HEK293 (cell line): ENCODE data around the gene PRCC.
A peak's percentile ranks its signal among the peaks of the same experiment; 100 is the strongest.

Source experiments
- CTCF ChIA-PET: fragments of 350-600 bp; formaldehyde crosslinking; extraction: SDS; loops from one replicate; lab custom pipeline; 2021; ENCODE audit warnings: antibody characterized with exemption; lab: Yijun Ruan, JAX
- POLR2A ChIA-PET: fragments of 300-600 bp; formaldehyde crosslinking; extraction: SDS; loops from one replicate; lab custom pipeline; 2020; ENCODE audit warnings: antibody characterized with exemption, inconsistent platforms; lab: Yijun Ruan, JAX
- H3K27ac ChIP-seq: fragments of 200-500 bp; sonication (Bioruptor generic); 2 replicates; pipeline ENCODE4 v1.5.1; 2014; ENCODE audit warnings: low read depth, low read length, control low read depth, inconsistent platforms; ENCODE audit errors: extremely low read depth
- H3K36me3 ChIP-seq, 2 experiments: fragments of 200-500 bp in 1 of 2; sonication (Bioruptor generic) in 1 of 2; 1 replicate in 1 of 2; 2 replicates in 1 of 2; pipeline ENCODE4 v1.5.1; 2014 to 2017; ENCODE audit warnings: inconsistent platforms in 2 of 2, low read length in 2 of 2; ENCODE audit not compliant: control insufficient read depth in 2 of 2, insufficient read depth in 1 of 2
- H3K4me1 ChIP-seq: fragments of 200-500 bp; sonication (Bioruptor generic); 2 replicates; pipeline ENCODE4 v1.5.1; 2014; ENCODE audit warnings: mild to moderate bottlenecking, low read length, inconsistent platforms; ENCODE audit not compliant: control insufficient read depth, insufficient read depth
- H3K4me3 ChIP-seq: 2 replicates; pipeline ENCODE4 v1.5.1; 2011; ENCODE audit warnings: low read depth, mild to moderate bottlenecking, control low read depth, low read length, moderate library complexity
- H3K9me3 ChIP-seq: fragments of 200-500 bp; sonication (Bioruptor generic); 2 replicates; pipeline ENCODE4 v1.5.1; 2014; ENCODE audit warnings: low read depth, low read length, inconsistent platforms; ENCODE audit not compliant: control insufficient read depth, insufficient read depth
- PATZ1 ChIP-seq: fragments of 450-650 bp; formaldehyde crosslinking; IDR thresholded peaks from 2 replicates; pipeline ENCODE4 v1.5.1; 2016; ENCODE audit warnings: missing biosample characterization, missing genetic modification characterization
- WT1 ChIP-seq: fragments of 450-650 bp; formaldehyde crosslinking; IDR thresholded peaks from 2 replicates; pipeline ENCODE4 v1.5.1; 2016; ENCODE audit warnings: missing biosample characterization, missing genetic modification characterization
- ZBTB10 ChIP-seq: fragments of 450-650 bp; formaldehyde crosslinking; IDR thresholded peaks from 2 replicates; pipeline ENCODE4 v1.5.1; 2016; ENCODE audit warnings: missing biosample characterization, missing genetic modification characterization
- ZBTB17 ChIP-seq: fragments of 450-650 bp; formaldehyde crosslinking; IDR thresholded peaks from 2 replicates; pipeline ENCODE4 v1.5.1; 2016; ENCODE audit warnings: missing biosample characterization, missing genetic modification characterization
- ZNF148 ChIP-seq: fragments of 450-650 bp; formaldehyde crosslinking; IDR thresholded peaks from 2 replicates; pipeline ENCODE4 v1.5.0; 2017; ENCODE audit warnings: missing biosample characterization, missing genetic modification characterization, borderline replicate concordance
- ZNF24 ChIP-seq: fragments of 450-650 bp; formaldehyde crosslinking; IDR thresholded peaks from 2 replicates; pipeline ENCODE4 v1.5.1; 2016; ENCODE audit warnings: missing biosample characterization, missing genetic modification characterization
- ZNF341 ChIP-seq: fragments of 450-650 bp; formaldehyde crosslinking; IDR thresholded peaks from 2 replicates; pipeline ENCODE4; 2016; ENCODE audit warnings: low read depth, missing biosample characterization, missing genetic modification characterization
- ZNF398 ChIP-seq: fragments of 450-650 bp; formaldehyde crosslinking; IDR thresholded peaks from 2 replicates; pipeline ENCODE4 v1.5.1; 2017; ENCODE audit warnings: missing biosample characterization, missing genetic modification characterization
- ZNF529 ChIP-seq: fragments of 450-650 bp; formaldehyde crosslinking; IDR thresholded peaks from 2 replicates; pipeline ENCODE4 v1.5.1; 2017; ENCODE audit warnings: missing genetic modification characterization, missing biosample characterization; ENCODE audit not compliant: insufficient replicate concordance
- ZNF558 ChIP-seq: fragments of 450-650 bp; formaldehyde crosslinking; IDR thresholded peaks from 2 replicates; pipeline ENCODE4 v1.5.1; 2016; ENCODE audit warnings: missing biosample characterization, missing genetic modification characterization
- ZNF600 ChIP-seq: fragments of 450-650 bp; formaldehyde crosslinking; IDR thresholded peaks from 2 replicates; pipeline ENCODE4 v1.5.1; 2016; ENCODE audit warnings: missing biosample characterization, missing genetic modification characterization
- ZNF791 ChIP-seq: fragments of 450-650 bp; formaldehyde crosslinking; IDR thresholded peaks from 2 replicates; pipeline ENCODE4 v1.5.1; 2016; ENCODE audit warnings: missing biosample characterization, missing genetic modification characterization
- TF ChIP-seq, protein P1 (sequence below): fragments of 450-650 bp; formaldehyde crosslinking; conservative IDR thresholded peaks from 2 replicates; pipeline ENCODE4 v1.5.1; 2016; ENCODE audit warnings: low read depth, missing biosample characterization, missing genetic modification characterization
- TF ChIP-seq, protein P2 (sequence below): fragments of 450-650 bp; formaldehyde crosslinking; IDR thresholded peaks from 2 replicates; pipeline ENCODE4 v1.5.1; 2017; ENCODE audit warnings: missing biosample characterization, mild to moderate bottlenecking, missing genetic modification characterization, moderate library complexity

Gene PRCC

DNA sequence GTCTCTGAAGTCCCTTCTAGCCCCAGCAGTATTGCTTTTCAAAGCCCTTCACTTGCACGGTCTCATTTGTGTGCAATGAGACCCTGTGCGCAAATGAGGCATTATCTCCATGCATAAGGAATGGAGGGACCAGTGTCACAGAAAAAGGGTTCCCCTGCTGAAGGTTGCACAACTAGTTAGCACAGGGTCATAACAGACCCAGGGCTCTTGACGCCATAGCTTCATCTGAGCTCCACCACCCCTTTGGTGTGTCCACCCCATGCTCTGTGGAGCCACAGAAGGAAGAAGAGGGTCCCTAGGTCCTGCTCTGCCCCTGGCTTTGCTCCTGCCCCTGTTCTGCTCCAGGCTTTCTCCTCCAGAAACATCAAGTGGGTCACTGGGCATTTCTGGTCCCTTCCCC, 36.7 kb downstream of the PRCC start:
- POLR2A ChIA-PET: no interaction called here
- Histone ChIP-seq H3K27ac (no peak overlapping the region), H3K36me3 (peaks cover 0 to 41% of the 10 kb centered on the region in 2 experiments; a peak in 2 of 3 replicates), H3K4me3 (no peak overlapping the region), H3K4me1 (no peaks in the 10 kb centered on the region), H3K9me3 (no peaks in the 10 kb centered on the region)
- CTCF ChIA-PET: interaction anchor here (1.0 to 1.8 kb wide), 3 partner anchors 10 to 85 kb away, joined by 4 to 6 read pairs (median 4); no protein-coding TSS in a partner anchor
- TF ChIP-seq, protein P1, sequence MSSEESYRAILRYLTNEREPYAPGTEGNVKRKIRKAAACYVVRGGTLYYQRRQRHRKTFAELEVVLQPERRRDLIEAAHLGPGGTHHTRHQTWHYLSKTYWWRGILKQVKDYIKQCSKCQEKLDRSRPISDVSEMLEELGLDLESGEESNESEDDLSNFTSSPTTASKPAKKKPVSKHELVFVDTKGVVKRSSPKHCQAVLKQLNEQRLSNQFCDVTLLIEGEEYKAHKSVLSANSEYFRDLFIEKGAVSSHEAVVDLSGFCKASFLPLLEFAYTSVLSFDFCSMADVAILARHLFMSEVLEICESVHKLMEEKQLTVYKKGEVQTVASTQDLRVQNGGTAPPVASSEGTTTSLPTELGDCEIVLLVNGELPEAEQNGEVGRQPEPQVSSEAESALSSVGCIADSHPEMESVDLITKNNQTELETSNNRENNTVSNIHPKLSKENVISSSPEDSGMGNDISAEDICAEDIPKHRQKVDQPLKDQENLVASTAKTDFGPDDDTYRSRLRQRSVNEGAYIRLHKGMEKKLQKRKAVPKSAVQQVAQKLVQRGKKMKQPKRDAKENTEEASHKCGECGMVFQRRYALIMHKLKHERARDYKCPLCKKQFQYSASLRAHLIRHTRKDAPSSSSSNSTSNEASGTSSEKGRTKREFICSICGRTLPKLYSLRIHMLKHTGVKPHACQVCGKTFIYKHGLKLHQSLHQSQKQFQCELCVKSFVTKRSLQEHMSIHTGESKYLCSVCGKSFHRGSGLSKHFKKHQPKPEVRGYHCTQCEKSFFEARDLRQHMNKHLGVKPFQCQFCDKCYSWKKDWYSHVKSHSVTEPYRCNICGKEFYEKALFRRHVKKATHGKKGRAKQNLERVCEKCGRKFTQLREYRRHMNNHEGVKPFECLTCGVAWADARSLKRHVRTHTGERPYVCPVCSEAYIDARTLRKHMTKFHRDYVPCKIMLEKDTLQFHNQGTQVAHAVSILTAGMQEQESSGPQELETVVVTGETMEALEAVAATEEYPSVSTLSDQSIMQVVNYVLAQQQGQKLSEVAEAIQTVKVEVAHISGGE (tag by site-specific recombination): peak; percentile 87
- 0 out of 2 replicates have a peak, but pooled peaks have one; percentile 9 for TF ChIP-seq ZNF600 (tag by site-specific recombination)
- TF ChIP-seq, protein P2, sequence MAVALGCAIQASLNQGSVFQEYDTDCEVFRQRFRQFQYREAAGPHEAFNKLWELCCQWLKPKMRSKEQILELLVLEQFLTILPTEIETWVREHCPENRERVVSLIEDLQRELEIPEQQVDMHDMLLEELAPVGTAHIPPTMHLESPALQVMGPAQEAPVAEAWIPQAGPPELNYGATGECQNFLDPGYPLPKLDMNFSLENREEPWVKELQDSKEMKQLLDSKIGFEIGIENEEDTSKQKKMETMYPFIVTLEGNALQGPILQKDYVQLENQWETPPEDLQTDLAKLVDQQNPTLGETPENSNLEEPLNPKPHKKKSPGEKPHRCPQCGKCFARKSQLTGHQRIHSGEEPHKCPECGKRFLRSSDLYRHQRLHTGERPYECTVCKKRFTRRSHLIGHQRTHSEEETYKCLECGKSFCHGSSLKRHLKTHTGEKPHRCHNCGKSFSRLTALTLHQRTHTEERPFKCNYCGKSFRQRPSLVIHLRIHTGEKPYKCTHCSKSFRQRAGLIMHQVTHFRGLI (tag by site-specific recombination): no peak

DNA sequence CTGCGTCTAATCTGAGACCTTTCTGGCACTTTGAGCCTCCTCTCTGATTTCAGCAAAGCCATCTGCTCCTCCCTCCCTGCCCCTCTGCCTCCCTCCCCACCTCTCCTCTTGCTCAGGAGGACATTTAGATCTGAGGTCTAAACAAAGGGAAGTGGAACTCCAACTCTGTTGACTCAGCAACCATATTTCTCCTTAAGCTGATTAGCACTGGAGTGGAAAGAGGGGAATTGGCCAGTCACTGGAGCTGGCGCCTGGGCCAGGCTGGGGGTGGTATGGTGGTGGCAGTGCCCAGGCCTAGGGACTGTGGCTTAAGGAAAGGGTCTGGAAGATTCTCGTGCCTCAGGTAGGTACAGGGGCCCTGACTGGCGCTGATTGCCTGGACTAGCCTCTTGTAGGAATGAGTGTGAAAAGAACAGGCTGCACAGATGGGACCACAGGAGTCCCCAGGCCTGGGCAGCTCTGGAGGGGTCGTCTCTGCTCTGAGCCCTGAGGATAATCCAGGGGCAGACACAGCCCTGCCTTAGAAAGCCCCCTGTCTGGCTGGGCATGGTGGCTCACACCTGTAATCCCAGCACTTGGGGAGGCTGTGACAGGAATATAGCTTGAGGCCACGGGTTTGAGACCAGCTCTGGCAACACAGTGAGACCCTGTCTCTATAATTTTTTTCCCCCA, 37.4 kb downstream of the PRCC start:
- Histone ChIP-seq H3K4me1 (no peaks in the 10 kb centered on the region), H3K27ac (0 out of 2 replicates have a peak overlapping the region, but pooled peaks have one; percentile 5), H3K36me3 (peaks cover 0 to 35% of the 10 kb centered on the region in 2 experiments; a peak in 2 of 3 replicates), H3K4me3 (no peak overlapping the region), H3K9me3 (no peaks in the 10 kb centered on the region)
- TF ChIP-seq ZBTB17 (tag by site-specific recombination) (0 out of 2 replicates have a peak, but pooled peaks have one; percentile 48), ZNF341 (tag by site-specific recombination) (peak; percentile 34; the same call in 1 of the 2 replicates), WT1 (0 out of 2 replicates have a peak, but pooled peaks have one; percentile 34), ZNF398 (peak; percentile 57; the same call in 1 of the 2 replicates), ZNF24 (tag by site-specific recombination) (no peak), ZNF148 (tag by site-specific recombination) (no peak), ZNF791 (tag by site-specific recombination) (no peak), ZNF558 (tag by site-specific recombination) (no peak), ZNF529 (no peak), ZBTB10 (tag by site-specific recombination) (no peak), PATZ1 (tag by site-specific recombination) (0 out of 2 replicates have a peak, but pooled peaks have one; percentile 20)
- POLR2A ChIA-PET: no interaction called here
- CTCF ChIA-PET: interaction anchor here (1.0 to 2.7 kb wide), 4 partner anchors 8 to 56 kb away, joined by 3 to 9 read pairs (median 5); partner anchors contain the start of gene NTRK1
